HepG2 (cell line): ENCODE measurements around the gene CYP27B1.

Source experiments
- ZKSCAN5 ChIP-seq: sonication (generic); formaldehyde crosslinking; IDR thresholded peaks from 2 replicates; pipeline ENCODE4 v1.5.1; 2020; ENCODE audit warnings: mild to moderate bottlenecking, missing genetic modification reagents
- TF ChIP-seq, protein P1 (sequence below): sonication (generic); formaldehyde crosslinking; IDR thresholded peaks from 2 replicates; pipeline ENCODE4 v1.9.0; 2022; ENCODE audit warnings: missing genetic modification reagents, mild to moderate bottlenecking, borderline replicate concordance

DNA sequence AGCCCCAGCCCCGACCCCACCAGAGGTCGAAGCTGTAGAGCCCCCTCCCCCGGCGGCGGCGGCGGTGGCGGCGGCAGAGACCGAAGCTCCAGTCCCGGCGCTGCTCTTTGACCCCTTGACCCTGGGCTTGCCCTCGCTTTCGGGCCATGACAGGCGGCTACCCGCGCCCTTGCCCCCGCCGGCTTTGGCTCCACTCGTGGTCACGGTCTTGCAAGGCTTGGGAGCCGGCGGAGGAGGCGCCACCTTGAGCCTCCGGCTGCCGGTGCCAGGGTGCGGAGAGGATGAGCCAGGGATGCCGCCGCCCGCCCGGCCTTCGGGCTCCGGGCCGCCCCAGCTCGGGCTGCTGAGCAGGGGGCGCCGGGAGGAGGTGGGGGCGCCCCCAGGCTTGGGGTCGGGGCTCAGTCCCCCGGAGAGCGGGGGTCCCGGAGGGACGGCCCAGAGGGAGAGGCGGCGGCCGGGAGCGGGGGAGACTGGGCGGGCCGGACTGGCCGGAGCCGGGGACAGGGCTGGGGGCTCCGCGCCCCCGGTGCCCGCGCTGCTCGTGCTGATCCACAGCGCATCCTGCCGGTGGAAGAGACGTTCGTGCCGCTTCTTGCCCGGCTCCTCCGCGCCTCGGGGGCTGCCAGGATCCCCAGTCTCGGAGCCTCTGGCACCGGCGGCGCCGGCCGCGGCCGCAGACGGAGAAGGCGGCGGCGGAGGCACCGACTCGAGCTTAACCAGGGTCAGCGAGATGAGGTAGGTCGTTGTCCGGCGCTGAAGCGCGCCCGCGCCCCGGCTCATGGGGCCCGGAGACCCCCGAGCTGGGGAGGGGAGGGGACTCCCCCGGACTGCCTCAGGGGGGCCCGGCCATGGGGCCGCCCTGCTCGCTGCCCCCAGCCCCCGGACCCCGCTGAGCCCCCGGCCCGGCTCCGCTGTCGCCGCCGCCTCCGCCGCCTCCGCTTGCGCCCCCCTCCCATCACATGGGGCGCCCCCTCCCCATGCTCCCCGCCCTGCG lies 29.1 kb downstream of the CYP27B1 start:
- no peak for TF ChIP-seq ZKSCAN5 (CRISPR knock-in tag)
- TF ChIP-seq, protein P1, sequence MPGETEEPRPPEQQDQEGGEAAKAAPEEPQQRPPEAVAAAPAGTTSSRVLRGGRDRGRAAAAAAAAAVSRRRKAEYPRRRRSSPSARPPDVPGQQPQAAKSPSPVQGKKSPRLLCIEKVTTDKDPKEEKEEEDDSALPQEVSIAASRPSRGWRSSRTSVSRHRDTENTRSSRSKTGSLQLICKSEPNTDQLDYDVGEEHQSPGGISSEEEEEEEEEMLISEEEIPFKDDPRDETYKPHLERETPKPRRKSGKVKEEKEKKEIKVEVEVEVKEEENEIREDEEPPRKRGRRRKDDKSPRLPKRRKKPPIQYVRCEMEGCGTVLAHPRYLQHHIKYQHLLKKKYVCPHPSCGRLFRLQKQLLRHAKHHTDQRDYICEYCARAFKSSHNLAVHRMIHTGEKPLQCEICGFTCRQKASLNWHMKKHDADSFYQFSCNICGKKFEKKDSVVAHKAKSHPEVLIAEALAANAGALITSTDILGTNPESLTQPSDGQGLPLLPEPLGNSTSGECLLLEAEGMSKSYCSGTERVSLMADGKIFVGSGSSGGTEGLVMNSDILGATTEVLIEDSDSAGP (CRISPR knock-in tag) = peak; percentile 49; the same call in 1 of the 2 replicates
